Left lung (tissue), 14 donors: ENCODE measurements around the gene SLX9. TPM values are rescaled to one million over a fixed set of nuclear protein-coding genes. Genes with fewer than 3 reads are reported as not detected.

ENCODE experiments used
- ATAC-seq: fragments of 200-7000 bp; cut with Tn5 transposase; one replicate; pipeline ENCODE4 v1.9.1; 2020; ENCODE audit warnings: moderate library complexity
- DNase-seq, 4 donors: peaks; one replicate each; pipeline ENCODE4 v3.0.0-alpha.2; 2013 to 2020
- H3K27ac ChIP-seq, 2 donors: fragments of 200-600 bp; sonication (generic) in 1 of 2; one replicate each; pipeline versions ENCODE4 v1.5.0 to v1.8.0; 2020 to 2021
- H3K27me3 ChIP-seq, 2 donors: fragments of 200-600 bp; sonication (generic) in 1 of 2; one replicate each; pipeline versions ENCODE4 v1.5.0 to v1.8.0; 2020 to 2021
- H3K36me3 ChIP-seq, 2 donors: fragments of 200-600 bp; sonication (generic) in 1 of 2; one replicate each; pipeline versions ENCODE4 v1.5.0 to v1.8.0; 2020 to 2021
- H3K4me1 ChIP-seq, 2 donors: fragments of 200-600 bp; one replicate each; pipeline ENCODE4 v1.8.0; 2021
- H3K4me3 ChIP-seq, 2 donors: fragments of 200-600 bp; sonication (generic) in 1 of 2; one replicate each; pipeline versions ENCODE4 v1.5.0 to v1.8.0; 2020 to 2021; ENCODE audit warnings: mild to moderate bottlenecking in 1 of 2
- H3K9me3 ChIP-seq, 2 donors: fragments of 200-600 bp; sonication (generic) in 1 of 2; one replicate each; pipeline versions ENCODE4 v1.5.0 to v1.8.0; 2020 to 2021
- CTCF ChIP-seq, 2 donors: fragments of 200-600 bp; sonication (generic) in 1 of 2; IDR thresholded peaks; one replicate each; pipeline versions ENCODE4 v1.5.0 to v1.8.0; 2021; ENCODE audit warnings: antibody characterized with exemption in 2 of 2
- intact Hi-C, 2 donors: fragments of 100-400 bp; cut with DNase I; formaldehyde crosslinking; loops; one replicate each; pipeline versions ENCODE4 v1.11.2 to v1.14.2; 2022
- long read RNA-seq, 12 donors: library from polyadenylated mRNA in 2 of 12; unstranded in 2 of 12; transcript quantifications; one replicate each; pipeline ENCODE4 v2.0.0 and lab custom pipeline, GENCODE V29; 2019 to 2026
- polyA plus RNA-seq, 6 donors: library from polyadenylated mRNA; unstranded; fragments of 120-200 nt; gene quantifications; one replicate each; pipeline ENCODE4 v1.2.1, GENCODE V29; 2013; ENCODE audit not compliant: insufficient read length in 6 of 6
- total RNA-seq, 2 donors: library from RNA; stranded (reverse); fragmentation: NEBNext Ultra II Directional; extraction: Animal tissue kit (Norgen Biotek cat#: 25700); gene quantifications; one replicate each; pipeline ENCODE4 v1.2.1, GENCODE V29; 2021
- donor health status: DM: no; HTN: yes; CAD: no.
- donor health status: DM: no; HTN: no; CAD: no.

SLX9 gene
- total RNA-seq (10 to 100 TPM; 16.4 to 29.6 TPM), polyA plus RNA-seq (10 to 100 TPM; 11.5 to 19.6 (median 14.5) TPM)
- long read RNA-seq, donor 1, transcript FAM207A-201 (6 exons, 927 nt), result minor isoform, 6 of 16 reads
- long read RNA-seq, donor 1, transcript FAM207A-202 (6 exons, 880 nt), result major isoform, 9 of 16 reads
- long read RNA-seq, donor 1, partial matches to known transcripts, result 0 of 16 reads
- long read RNA-seq, donor 1, other reads (novel, unspliced or antisense), result 0 of 16 reads
- long read RNA-seq, donor 2, transcript FAM207A-201 (6 exons, 927 nt), result major isoform, 11 of 18 reads
- long read RNA-seq, donor 2, transcript FAM207A-202 (6 exons, 880 nt), result minor isoform, 7 of 18 reads
- long read RNA-seq, donor 2, partial matches to known transcripts, result 0 of 18 reads
- long read RNA-seq, donor 2, other reads (novel, unspliced or antisense), result 0 of 18 reads
- long read RNA-seq, donor 3, transcript FAM207A-201 (6 exons, 927 nt), result minor isoform, 6 of 13 reads
- long read RNA-seq, donor 3, transcript FAM207A-202 (6 exons, 880 nt), result major isoform, 7 of 13 reads
- long read RNA-seq, donor 3, partial matches to known transcripts, result 0 of 13 reads
- long read RNA-seq, donor 3, other reads (novel, unspliced or antisense), result 0 of 13 reads
- long read RNA-seq, donor 4, partial matches to known transcripts, result 6 of 13 reads
- long read RNA-seq, donor 4, other reads (novel, unspliced or antisense), result 3 of 13 reads
- long read RNA-seq, donor 5, partial matches to known transcripts, result 0 of 9 reads
- long read RNA-seq, donor 5, other reads (novel, unspliced or antisense), result 0 of 9 reads
- long read RNA-seq, donor 6, transcript FAM207A-202 (6 exons, 880 nt), result minor isoform, 8 of 18 reads
- long read RNA-seq, donor 6, transcript FAM207A-201 (6 exons, 927 nt), result major isoform, 10 of 18 reads
- long read RNA-seq, donor 6, partial matches to known transcripts, result 0 of 18 reads
- long read RNA-seq, donor 6, other reads (novel, unspliced or antisense), result 0 of 18 reads
- long read RNA-seq, donor 7, transcript FAM207A-201 (6 exons, 927 nt), result major isoform, 6 of 9 reads
- long read RNA-seq, donor 7, partial matches to known transcripts, result 0 of 9 reads
- long read RNA-seq, donor 7, other reads (novel, unspliced or antisense), result 0 of 9 reads
- long read RNA-seq, donor 8, transcript FAM207A-201 (6 exons, 927 nt), result major isoform, 6 of 8 reads
- long read RNA-seq, donor 8, partial matches to known transcripts, result 0 of 8 reads
- long read RNA-seq, donor 8, other reads (novel, unspliced or antisense), result 0 of 8 reads
- long read RNA-seq, donor 9, result 0 reads
- long read RNA-seq, donor 10, transcript FAM207A-202 (6 exons, 880 nt), result major isoform, 6 of 12 reads
- long read RNA-seq, donor 10, partial matches to known transcripts, result 0 of 12 reads
- long read RNA-seq, donor 10, other reads (novel, unspliced or antisense), result 2 of 12 reads
- long read RNA-seq, donor 11, transcript FAM207A-202 (6 exons, 880 nt), result major isoform, 5 of 10 reads
- long read RNA-seq, donor 11, partial matches to known transcripts, result 0 of 10 reads
- long read RNA-seq, donor 11, other reads (novel, unspliced or antisense), result 0 of 10 reads
- long read RNA-seq, donor 12, transcript FAM207A-201 (6 exons, 927 nt), result major isoform, 5 of 6 reads
- long read RNA-seq, donor 12, partial matches to known transcripts, result 0 of 6 reads
- long read RNA-seq, donor 12, other reads (novel, unspliced or antisense), result 0 of 6 reads

DNA sequence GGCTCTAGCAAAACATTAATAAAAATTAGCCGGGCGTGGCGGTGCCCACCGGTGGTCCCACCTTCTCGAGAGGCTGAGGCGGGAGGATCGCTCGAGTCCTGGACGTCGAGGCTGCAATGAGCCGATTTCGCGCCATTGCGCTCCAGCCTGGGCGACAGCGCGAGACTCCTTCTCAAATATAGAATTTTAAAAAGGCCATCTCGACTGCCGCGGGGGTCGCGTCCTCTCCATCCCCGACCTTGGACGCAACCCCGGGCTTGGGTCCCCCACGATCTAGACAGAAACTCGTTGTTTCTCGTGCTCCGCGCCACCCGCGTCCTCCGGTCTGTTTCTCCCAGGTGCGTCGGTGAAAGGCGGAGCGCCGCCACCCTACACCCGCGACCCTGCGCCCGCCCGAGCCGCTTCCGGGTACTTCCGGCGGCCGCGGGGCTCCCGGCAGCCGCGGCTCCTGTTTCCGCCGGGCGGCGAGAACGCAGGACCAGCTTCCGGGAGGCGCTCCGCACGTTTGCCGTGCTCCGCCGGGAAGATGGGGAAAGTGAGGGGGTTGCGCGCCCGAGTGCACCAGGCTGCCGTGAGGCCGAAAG, at the start of gene SLX9:
Gene SLX9, plus strand, starts transcription at position 498 of the 584 bp plus-strand sequence. Its CDS starts 29 bp downstream, at position 527.
- intact Hi-C loops, result no loop called here
- no peaks in the 10 kb centered on the region for H3K9me3 ChIP-seq
- H3K36me3 ChIP-seq, result peaks cover 0 to 15% of the 10 kb centered on the region in 2 donors
- ATAC-seq, result peak; percentile 98
- H3K4me3 ChIP-seq, result peak within 1 kb of the TSS; percentile 93 to 94
- DNase-seq, result peak; percentile 62 to 93 (median 78)
- TF ChIP-seq CTCF (IDR thresholded peaks at IDR 0.05), result no peak
- peak within 1 kb of the TSS in 1 of 2 donors; percentile 33 for H3K27ac ChIP-seq
- peaks cover 4 to 31% of the 10 kb centered on the region in 2 donors for H3K4me1 ChIP-seq
- peaks cover 0 to 10% of the 10 kb centered on the region in 2 donors for H3K27me3 ChIP-seq

DNA sequence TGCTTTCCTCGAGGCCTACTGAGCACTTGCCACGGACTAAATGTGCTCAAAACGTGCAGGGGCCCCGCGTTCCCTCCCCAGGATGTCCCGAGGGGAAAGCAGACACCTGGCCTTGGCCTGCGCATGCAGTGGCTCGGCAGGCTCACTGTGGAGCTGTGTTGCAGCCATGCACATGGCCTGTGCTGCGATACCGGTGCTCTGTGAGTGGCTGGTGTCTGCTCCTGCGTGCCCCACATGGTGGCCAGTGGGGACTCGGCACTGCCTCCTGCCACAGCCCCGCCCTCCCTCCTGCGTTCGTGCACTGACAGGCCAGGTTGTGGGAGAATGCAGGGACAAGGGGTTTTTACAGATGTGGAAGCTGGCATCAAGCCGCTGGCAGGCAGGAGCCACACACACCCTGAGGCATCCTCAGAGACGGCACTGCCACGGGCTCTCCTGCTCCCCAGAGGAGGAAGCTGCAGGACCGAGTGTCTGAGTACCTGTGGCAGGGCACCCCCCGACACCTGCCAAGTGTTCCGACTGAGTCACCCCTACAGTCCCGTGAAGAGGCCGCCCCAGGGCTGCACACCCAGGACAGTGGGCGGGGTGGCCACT, 49.4 kb upstream of the SLX9 start:
- Histone ChIP-seq H3K4me1 (peaks cover 0 to 10% of the 10 kb centered on the region in 2 donors), H3K9me3 (no peaks in the 10 kb centered on the region), H3K36me3 (peaks cover 0 to 94% of the 10 kb centered on the region in 2 donors), H3K27ac (no peak overlapping the region), H3K27me3 (no peaks in the 10 kb centered on the region), H3K4me3 (no peak overlapping the region)
- intact Hi-C loops, result no loop called here
- no peak for TF ChIP-seq CTCF (IDR thresholded peaks at IDR 0.05)
- ATAC-seq (no peak), DNase-seq (peak in 1 of 4 donors; percentile 69)

GRCh38 chr21:44890961-44891541, 48.8 kb upstream of the SLX9 start:
- Histone ChIP-seq H3K4me3 (no peak overlapping the region), H3K27ac (no peak overlapping the region), H3K9me3 (no peaks in the 10 kb centered on the region), H3K36me3 (peaks cover 0 to 94% of the 10 kb centered on the region in 2 donors), H3K27me3 (no peaks in the 10 kb centered on the region), H3K4me1 (peaks cover 0 to 10% of the 10 kb centered on the region in 2 donors)
- ATAC-seq (no peak), DNase-seq (peak in 1 of 4 donors; percentile 54)
- intact Hi-C loops, result no loop called here
- no peak for TF ChIP-seq CTCF (IDR thresholded peaks at IDR 0.05)

GRCh38 chr21:44891631-44892031, 48.2 kb upstream of the SLX9 start:
- Histone ChIP-seq H3K27ac (no peak overlapping the region), H3K9me3 (no peaks in the 10 kb centered on the region), H3K36me3 (peaks cover 0 to 94% of the 10 kb centered on the region in 2 donors), H3K4me1 (peaks cover 0 to 11% of the 10 kb centered on the region in 2 donors), H3K4me3 (no peak overlapping the region), H3K27me3 (no peaks in the 10 kb centered on the region)
- no peak for ATAC-seq
- intact Hi-C loops, result no loop called here
- no peak for TF ChIP-seq CTCF (IDR thresholded peaks at IDR 0.05)
- DNase-seq, result peak in 1 of 4 donors; percentile 78
